ENCODE data around the gene PTTG1.
A peak's percentile ranks its signal among the peaks of the same experiment; 100 is the strongest.
"Not testable (repeated sequence)": the region's sequence is repeated elsewhere in the genome, so short reads cannot be mapped to it uniquely, and the experiment has no call there.

Gene PTTG1

GRCh38 chr5:160427607-160428006, 6.0 kb downstream of the PTTG1 start:
- DNase-seq = no peak

GRCh38 chr5:160432196-160432595, 10.5 kb downstream of the PTTG1 start:
- DNase-seq = no peak

- DNase-seq = no peak
Observed at GRCh38 chr5:160432787-160433186, 11.1 kb downstream of the PTTG1 start.

GRCh38 chr5:160434022-160434531, 12.4 kb downstream of the PTTG1 start:
- peak in 1 of 2 experiments; percentile 10 for DNase-seq

GRCh38 chr5:160435532-160435931, 13.9 kb downstream of the PTTG1 start:
- DNase-seq = no peak

- DNase-seq = no peak
Observed at GRCh38 chr5:160436017-160436416, 14.4 kb downstream of the PTTG1 start.

- DNase-seq = not testable (repeated sequence)
Observed at GRCh38 chr5:160436661-160437060, 15.0 kb downstream of the PTTG1 start.

- DNase-seq = no peak
Observed at GRCh38 chr5:160437271-160437670, 15.6 kb downstream of the PTTG1 start.

GRCh38 chr5:160438316-160439204, 16.9 kb downstream of the PTTG1 start:
- peak; percentile 29 to 60 for DNase-seq

GRCh38 chr5:160439205-160439600, 17.5 kb downstream of the PTTG1 start:
- DNase-seq = peak; percentile 84 to 88

- no peak for DNase-seq
Observed at GRCh38 chr5:160441311-160441781, 19.7 kb downstream of the PTTG1 start.

GRCh38 chr5:160442824-160443431, 21.3 kb downstream of the PTTG1 start:
- DNase-seq = no peak

- DNase-seq = no peak
Observed at GRCh38 chr5:160444407-160444806, 22.8 kb downstream of the PTTG1 start.

- DNase-seq = no peak
Observed at GRCh38 chr5:160445132-160445531, 23.5 kb downstream of the PTTG1 start.

- no peak for DNase-seq
Observed at GRCh38 chr5:160445751-160446150, 24.1 kb downstream of the PTTG1 start.

- no peak for DNase-seq
Observed at GRCh38 chr5:160448886-160449285, 27.2 kb downstream of the PTTG1 start.

GRCh38 chr5:160449458-160449857, 27.8 kb downstream of the PTTG1 start:
- no peak for DNase-seq

- no peak for DNase-seq
Observed at GRCh38 chr5:160450164-160450932, 28.7 kb downstream of the PTTG1 start.

- DNase-seq = no peak
Observed at GRCh38 chr5:160451281-160451680, 29.6 kb downstream of the PTTG1 start.

- no peak for DNase-seq
Observed at GRCh38 chr5:160452036-160452435, 30.4 kb downstream of the PTTG1 start.

GRCh38 chr5:160452795-160453194, 31.1 kb downstream of the PTTG1 start:
- no peak for DNase-seq

- no peak for DNase-seq
Observed at GRCh38 chr5:160453751-160454150, 32.1 kb downstream of the PTTG1 start.

- no peak for DNase-seq
Observed at GRCh38 chr5:160455600-160455999, 33.9 kb downstream of the PTTG1 start.
